DND-41 (cell line): Measurements from ENCODE around the gene TMC5.

Experiments
- ATAC-seq: fragments of 200-7000 bp; cut with Tn5 transposase; 3 replicates; pipeline ENCODE4 v1.9.1; 2021; ENCODE audit warnings: low read depth; ENCODE audit not compliant: insufficient read depth
- DNase-seq: peaks from one replicate; pipeline ENCODE4 v3.0.0-alpha.2; 2020
- H2AFZ ChIP-seq: 2 replicates; pipeline ENCODE4 v1.6.0; 2012; ENCODE audit warnings: low read depth, low read length
- H3K27ac ChIP-seq: 2 replicates; pipeline ENCODE4 v1.5.1; 2012; ENCODE audit warnings: low read length, inconsistent platforms
- H3K27me3 ChIP-seq: fragments of 200-600 bp; sonication (generic); 2 replicates; pipeline ENCODE4 v1.6.0; 2012; ENCODE audit warnings: low read length, mild to moderate bottlenecking, inconsistent platforms; ENCODE audit not compliant: insufficient read depth, poor library complexity
- H3K36me3 ChIP-seq: 2 replicates; pipeline ENCODE4 v1.5.1; 2012; ENCODE audit warnings: low read length, inconsistent platforms; ENCODE audit not compliant: insufficient read depth
- H3K4me1 ChIP-seq: 2 replicates; pipeline ENCODE4 v1.5.1; 2012; ENCODE audit warnings: mild to moderate bottlenecking, low read length; ENCODE audit not compliant: insufficient read depth
- H3K4me2 ChIP-seq: 2 replicates; pipeline ENCODE4 v1.6.0; 2012; ENCODE audit warnings: mild to moderate bottlenecking, moderate library complexity, low read length, inconsistent platforms; ENCODE audit not compliant: insufficient read depth
- H3K4me3 ChIP-seq, 2 experiments: fragments of 200-600 bp in 1 of 2; shearing (Covaris generic) in 1 of 2; 2 replicates each; pipeline ENCODE4 v1.5.1; 2012 to 2016; ENCODE audit warnings: inconsistent platforms in 2 of 2, low read length in 2 of 2, mild to moderate bottlenecking in 2 of 2, low read depth in 1 of 2, moderate library complexity in 1 of 2
- H3K79me2 ChIP-seq: 2 replicates; pipeline ENCODE4 v1.6.0; 2012; ENCODE audit warnings: low read length, inconsistent platforms; ENCODE audit not compliant: insufficient read depth
- H3K9ac ChIP-seq: 2 replicates; pipeline ENCODE4 v1.6.0; 2012; ENCODE audit warnings: low read depth, mild to moderate bottlenecking, inconsistent platforms, low read length, moderate library complexity
- H3K9me3 ChIP-seq: 2 replicates; pipeline ENCODE4 v1.5.1; 2012; ENCODE audit warnings: low read length, moderate library complexity, mild to moderate bottlenecking, inconsistent platforms; ENCODE audit not compliant: insufficient read depth, severe bottlenecking
- H4K20me1 ChIP-seq: 2 replicates; pipeline ENCODE4 v1.6.0; 2012; ENCODE audit warnings: low read length; ENCODE audit not compliant: insufficient read depth
- EZH2 ChIP-seq: IDR thresholded peaks from 3 replicates; pipeline ENCODE4 v1.6.1; 2012; ENCODE audit warnings: borderline replicate concordance, low read depth, mild to moderate bottlenecking, moderate library complexity, low read length, inconsistent platforms; ENCODE audit not compliant: severe bottlenecking
- TF ChIP-seq, protein P1 (sequence below): IDR thresholded peaks from 2 replicates; pipeline ENCODE4 v1.5.1; 2012; ENCODE audit warnings: borderline replicate concordance, low read length, moderate library complexity, mild to moderate bottlenecking; ENCODE audit not compliant: poor library complexity, severe bottlenecking; ENCODE audit errors: extremely low read depth

The TMC5 gene

DNA sequence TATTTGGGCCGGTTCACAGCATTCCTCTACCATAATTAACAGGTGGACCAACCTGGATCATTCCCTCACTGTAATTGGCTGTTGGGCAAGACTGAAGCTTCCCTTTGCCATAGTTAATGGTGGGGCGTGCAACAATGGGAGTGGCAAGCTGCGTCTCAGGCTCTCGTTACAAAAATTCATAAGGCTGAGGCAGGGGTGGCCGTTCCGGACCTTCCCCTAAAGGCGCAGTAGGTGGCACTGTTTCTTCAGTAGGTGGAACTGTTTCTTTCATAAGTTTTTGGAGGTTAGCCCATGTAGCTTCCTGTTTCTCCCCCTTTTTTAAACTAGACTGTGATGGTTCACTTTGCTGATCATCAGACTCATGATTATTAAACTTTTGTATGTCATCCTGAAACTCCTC, 17.0 kb upstream of the TMC5 start:
- Histone ChIP-seq H3K27me3 (peaks cover 2% of the 10 kb centered on the region), H3K9ac (no peak overlapping the region), H3K27ac (no peak overlapping the region), H3K4me1 (no peaks in the 10 kb centered on the region), H3K79me2 (no peaks in the 10 kb centered on the region), H3K4me2 (no peak overlapping the region), H4K20me1 (no peaks in the 10 kb centered on the region), H3K36me3 (no peaks in the 10 kb centered on the region), H3K9me3 (no peaks in the 10 kb centered on the region), H2AFZ (no peak overlapping the region), H3K4me3 (no peak overlapping the region)
- ATAC-seq (no peak), DNase-seq (no peak)
- TF ChIP-seq EZH2: no peak
- TF ChIP-seq, protein P1, sequence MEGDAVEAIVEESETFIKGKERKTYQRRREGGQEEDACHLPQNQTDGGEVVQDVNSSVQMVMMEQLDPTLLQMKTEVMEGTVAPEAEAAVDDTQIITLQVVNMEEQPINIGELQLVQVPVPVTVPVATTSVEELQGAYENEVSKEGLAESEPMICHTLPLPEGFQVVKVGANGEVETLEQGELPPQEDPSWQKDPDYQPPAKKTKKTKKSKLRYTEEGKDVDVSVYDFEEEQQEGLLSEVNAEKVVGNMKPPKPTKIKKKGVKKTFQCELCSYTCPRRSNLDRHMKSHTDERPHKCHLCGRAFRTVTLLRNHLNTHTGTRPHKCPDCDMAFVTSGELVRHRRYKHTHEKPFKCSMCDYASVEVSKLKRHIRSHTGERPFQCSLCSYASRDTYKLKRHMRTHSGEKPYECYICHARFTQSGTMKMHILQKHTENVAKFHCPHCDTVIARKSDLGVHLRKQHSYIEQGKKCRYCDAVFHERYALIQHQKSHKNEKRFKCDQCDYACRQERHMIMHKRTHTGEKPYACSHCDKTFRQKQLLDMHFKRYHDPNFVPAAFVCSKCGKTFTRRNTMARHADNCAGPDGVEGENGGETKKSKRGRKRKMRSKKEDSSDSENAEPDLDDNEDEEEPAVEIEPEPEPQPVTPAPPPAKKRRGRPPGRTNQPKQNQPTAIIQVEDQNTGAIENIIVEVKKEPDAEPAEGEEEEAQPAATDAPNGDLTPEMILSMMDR: no peak

DNA sequence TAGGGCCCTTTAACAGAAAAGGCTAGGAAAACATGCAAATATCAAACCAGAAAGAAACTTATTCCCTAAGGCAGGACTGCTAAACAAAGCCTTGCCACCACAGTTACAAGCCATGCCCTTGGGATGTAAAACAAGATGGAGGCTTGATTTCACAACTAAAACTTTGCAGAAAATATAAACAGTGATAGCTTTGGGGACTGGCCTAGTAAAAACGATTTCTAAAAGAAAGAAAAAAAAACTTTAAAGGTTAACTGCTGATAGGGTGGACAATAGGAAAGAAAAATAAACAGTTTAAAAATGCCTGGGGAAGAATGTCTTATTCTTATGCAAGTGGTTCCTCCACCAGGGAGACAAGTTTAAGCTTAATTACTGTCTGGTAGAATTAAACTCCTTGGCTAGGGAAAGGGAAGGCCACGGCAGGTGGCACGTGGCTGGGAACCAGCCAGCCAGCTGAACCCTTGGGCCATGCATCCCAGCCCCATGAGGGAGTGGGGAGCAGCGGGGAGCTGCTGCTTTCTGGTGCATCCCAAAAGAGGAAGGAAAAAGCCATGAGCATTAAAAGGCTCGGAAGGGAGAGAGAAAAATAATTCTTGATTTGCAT, 10.7 kb upstream of the TMC5 start:
- Histone ChIP-seq H3K27ac (no peak overlapping the region), H3K9me3 (no peaks in the 10 kb centered on the region), H3K4me3 (no peak overlapping the region), H4K20me1 (no peaks in the 10 kb centered on the region), H3K9ac (no peak overlapping the region), H3K79me2 (no peaks in the 10 kb centered on the region), H3K36me3 (no peaks in the 10 kb centered on the region), H3K27me3 (no peaks in the 10 kb centered on the region), H3K4me2 (no peak overlapping the region), H2AFZ (no peak overlapping the region), H3K4me1 (no peaks in the 10 kb centered on the region)
- TF ChIP-seq, protein P1: no peak
- no peak for TF ChIP-seq EZH2
- DNase-seq (no peak), ATAC-seq (no peak)

DNA sequence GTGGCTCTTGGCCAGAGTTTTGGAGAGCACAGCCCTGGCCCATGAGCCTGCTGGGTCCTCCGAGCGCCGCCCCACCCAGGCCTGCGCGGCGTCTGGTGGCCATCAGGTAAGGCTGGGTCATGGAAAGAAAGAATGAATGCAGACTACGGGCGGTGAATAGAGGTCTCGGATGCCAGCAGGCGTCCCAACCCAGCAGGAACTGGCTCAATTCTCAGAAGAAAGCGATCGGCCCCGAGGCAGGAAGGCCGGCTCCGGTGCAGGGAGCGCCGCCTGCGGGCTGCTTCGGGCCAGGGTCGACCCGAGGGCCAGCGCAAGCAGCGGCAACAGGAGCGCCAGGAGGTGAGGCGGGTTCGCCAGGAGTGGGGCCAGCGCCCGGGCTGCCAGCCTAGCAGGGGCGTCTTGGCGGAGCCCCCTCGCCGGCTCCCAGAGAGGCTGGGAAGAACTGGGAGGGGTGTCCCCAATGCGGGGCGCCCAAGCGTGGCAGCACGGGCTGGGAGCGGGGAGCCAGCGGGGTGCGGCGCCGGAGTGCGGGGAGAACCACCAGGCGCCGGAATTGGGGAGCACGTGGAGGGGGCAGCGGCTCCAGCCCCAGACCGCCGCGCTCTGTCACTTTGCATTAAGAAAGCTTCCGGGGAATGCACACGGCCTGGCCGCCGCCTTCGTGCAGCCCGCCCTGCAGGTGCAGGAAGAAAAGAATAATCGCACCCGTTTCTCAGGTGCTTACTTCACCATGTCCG, 7.1 kb upstream of the TMC5 start:
- ATAC-seq (no peak), DNase-seq (no peak)
- H2AFZ ChIP-seq: no peak overlapping the region
- no peak overlapping the region for H3K4me3 ChIP-seq
- H3K27me3 ChIP-seq: no peaks in the 10 kb centered on the region
- H3K4me1 ChIP-seq: no peaks in the 10 kb centered on the region
- H3K4me2 ChIP-seq: no peak overlapping the region
- TF ChIP-seq, protein P1: no peak
- no peak for TF ChIP-seq EZH2
- H3K36me3 ChIP-seq: no peaks in the 10 kb centered on the region
- no peaks in the 10 kb centered on the region for H3K9me3 ChIP-seq
- H4K20me1 ChIP-seq: no peaks in the 10 kb centered on the region
- H3K27ac ChIP-seq: no peak overlapping the region
- no peaks in the 10 kb centered on the region for H3K79me2 ChIP-seq
- H3K9ac ChIP-seq: no peak overlapping the region
